ENCODE measurements around the gene ABHD12. TPM values are rescaled to one million over a fixed set of nuclear protein-coding genes. Genes with fewer than 3 reads are reported as not detected.

Gene ABHD12
- total and polyA plus RNA-seq, 10 of the 15 experiments (the other 5 are each of a cell fraction or from before 2014, with no cell fraction given) = 1.5 to 61.8 (median 26.7) TPM

DNA sequence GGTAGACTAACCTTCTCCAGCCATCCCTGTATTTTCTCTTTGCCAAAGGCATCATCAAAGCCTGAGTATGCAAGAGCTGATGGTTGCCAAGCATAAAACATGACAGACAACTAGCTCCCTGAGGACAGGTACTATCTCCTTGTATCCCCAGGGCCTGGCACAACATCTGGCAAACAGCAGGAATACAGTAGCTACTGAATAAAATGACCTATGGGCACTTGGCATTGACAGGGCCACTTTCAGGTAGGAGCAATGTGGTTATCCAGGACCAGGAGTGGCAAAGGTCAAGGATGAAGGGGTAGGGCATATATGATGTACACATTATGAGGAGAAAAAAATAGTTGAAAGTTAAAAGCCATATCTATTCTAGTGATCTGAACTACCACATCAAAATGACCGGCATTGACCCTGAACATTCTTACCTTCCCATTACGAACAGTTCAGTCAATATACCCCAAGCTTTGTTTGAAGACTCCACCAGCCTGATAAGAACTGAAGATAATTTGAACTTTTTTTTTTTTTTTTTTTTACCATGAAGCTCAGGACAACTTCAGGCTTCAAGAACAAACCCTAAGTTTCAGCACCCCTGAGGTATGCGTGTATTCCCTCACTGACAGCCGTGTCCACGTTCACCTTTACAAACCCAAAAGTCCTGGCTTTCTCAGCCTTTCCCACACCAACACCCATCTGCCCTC is 12.3 kb downstream of the ABHD12 start:
- RAD21 ChIA-PET (ENCODE audit: unreplicated experiment) = no interaction called here
- no peak for ATAC-seq
- no peak for FAIRE-seq
- SMC1A ChIA-PET (ENCODE audit: uncharacterized antibody, unreplicated experiment) = no interaction called here
- peaks cover 2 to 3% of the 10 kb centered on the region in 2 experiments; a peak in 2 of 4 replicates for H3K36me3 ChIP-seq (ENCODE audit: control insufficient read depth in 2 of 2, insufficient read depth in 2 of 2, low read length in 1 of 2)
- no peak overlapping the region for H3K4me2 ChIP-seq (ENCODE audit: control insufficient read depth, insufficient read depth)
- H3K27me3 ChIP-seq (replicated peaks in 1 of 2; ENCODE audit: control insufficient read depth in 2 of 2, insufficient read depth in 2 of 2, low read length in 1 of 2) = no peaks in the 10 kb centered on the region
- no peaks in the 10 kb centered on the region; the same call in 2 of the 3 replicates for H3K9me3 ChIP-seq (replicated peaks; ENCODE audit: control insufficient read depth, insufficient read depth, low read length)
- DNase-seq (ENCODE audit: low read depth, low spot score) = no peak
- no peak overlapping the region for H2AFZ ChIP-seq (ENCODE audit: control insufficient read depth, low read depth, low read length)
- in situ Hi-C loops (cut with MboI) = no loop called here
- H3K4me1 ChIP-seq (ENCODE audit: control insufficient read depth, insufficient read depth, low read length) = peaks cover 4% of the 10 kb centered on the region
- TF ChIP-seq NFYA (IDR thresholded peaks at IDR 0.05; ENCODE audit: borderline replicate concordance, low read depth, low read length) (no peak), JUNB (IDR thresholded peaks at IDR 0.05) (no peak), IKZF1 (conservative IDR thresholded peaks at IDR 0.05) (no peak), RBBP5 (conservative IDR thresholded peaks at IDR 0.05) (no peak), CREM (IDR thresholded peaks at IDR 0.05; ENCODE audit: low read depth) (no peak)
- no peak overlapping the region for H3K4me3 ChIP-seq
- CTCF ChIA-PET = interaction anchor here (0.9 kb wide), 1 partner anchor 10 kb away, joined by 3 read pairs; no protein-coding TSS in a partner anchor
- BruUV-seq (replicated peaks) = no TSS peak
- peaks cover 53% of the 10 kb centered on the region for H3K79me2 ChIP-seq (ENCODE audit: control insufficient read depth, insufficient read depth, low read length)
- POLR2A ChIA-PET = no interaction called here
- H4K20me1 ChIP-seq (ENCODE audit: control insufficient read depth, insufficient read depth) = no peaks in the 10 kb centered on the region; the same call in 1 of the 2 replicates
- no peak overlapping the region for H3K9ac ChIP-seq (ENCODE audit: control insufficient read depth, insufficient read depth, low read length)
- WGBS (ENCODE audit: insufficient coverage, insufficient replicate concordance, low lambda C conversion rate, missing lambda C conversion rate) = 99% methylated on average over 5 of the region's 5 CpGs
- no peak overlapping the region for H3K27ac ChIP-seq (ENCODE audit: control insufficient read depth, insufficient read depth)
- intact Hi-C loops (cut with micrococcal nuclease; ENCODE audit: unreplicated experiment) = no loop called here

DNA sequence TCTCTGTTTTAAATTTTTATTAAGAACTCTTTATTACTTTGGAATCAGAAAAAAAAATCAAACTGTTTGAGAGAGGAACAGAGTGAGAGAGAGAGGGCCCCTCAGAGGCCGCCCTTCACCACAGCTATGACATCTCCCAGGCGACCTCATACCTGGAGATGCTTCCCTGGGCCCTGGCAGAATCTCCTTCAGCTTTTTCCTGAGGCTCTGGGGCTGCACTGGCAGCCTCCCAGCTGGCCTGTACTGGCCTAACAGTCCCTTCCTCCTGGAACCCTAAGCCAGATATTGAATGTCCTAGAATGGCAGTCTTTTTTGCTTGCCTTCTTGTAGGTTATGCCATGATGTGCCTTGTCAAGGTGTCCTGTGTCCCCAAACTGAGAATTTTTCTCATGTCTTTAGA is 13.7 kb downstream of the ABHD12 start:
- H3K4me3 ChIP-seq = no peak overlapping the region
- ChIA-PET POLR2A (no interaction called here), RAD21 (ENCODE audit: unreplicated experiment) (no interaction called here), SMC1A (ENCODE audit: uncharacterized antibody, unreplicated experiment) (no interaction called here), CTCF (interaction anchor here (1.1 kb wide), 1 partner anchor 16 kb away, joined by 3 read pairs; no protein-coding TSS in a partner anchor)
- peaks cover 46% of the 10 kb centered on the region for H3K79me2 ChIP-seq (ENCODE audit: control insufficient read depth, insufficient read depth, low read length)
- peaks cover 0 to 3% of the 10 kb centered on the region in 2 experiments; a peak in 1 of 4 replicates for H3K36me3 ChIP-seq (ENCODE audit: control insufficient read depth in 2 of 2, insufficient read depth in 2 of 2, low read length in 1 of 2)
- no peak overlapping the region for H3K9ac ChIP-seq (ENCODE audit: control insufficient read depth, insufficient read depth, low read length)
- in situ Hi-C loops (cut with MboI) = no loop called here
- ATAC-seq (no peak), DNase-seq (ENCODE audit: low read depth, low spot score) (no peak), FAIRE-seq (no peak)
- peaks cover 4% of the 10 kb centered on the region for H3K4me1 ChIP-seq (ENCODE audit: control insufficient read depth, insufficient read depth, low read length)
- no TSS peak for BruUV-seq (replicated peaks)
- TF ChIP-seq MTA2 (IDR thresholded peaks at IDR 0.05; ENCODE audit: low read depth) (no peak), ASH2L (IDR thresholded peaks at IDR 0.05; ENCODE audit: borderline replicate concordance, low read depth) (no peak), TBL1XR1 (IDR thresholded peaks at IDR 0.05; ENCODE audit: low read depth, low read length) (no peak), MYC (IDR thresholded peaks at IDR 0.05; ENCODE audit: insufficient read depth, insufficient read length, insufficient replicate concordance, low read length, severe bottlenecking) (no peak), POLR2AphosphoS2 (IDR thresholded peaks at IDR 0.05; ENCODE audit: low read depth, low read length) (no peak), YBX1 (IDR thresholded peaks at IDR 0.05) (no peak)
- TF ChIP-seq, protein P1, sequence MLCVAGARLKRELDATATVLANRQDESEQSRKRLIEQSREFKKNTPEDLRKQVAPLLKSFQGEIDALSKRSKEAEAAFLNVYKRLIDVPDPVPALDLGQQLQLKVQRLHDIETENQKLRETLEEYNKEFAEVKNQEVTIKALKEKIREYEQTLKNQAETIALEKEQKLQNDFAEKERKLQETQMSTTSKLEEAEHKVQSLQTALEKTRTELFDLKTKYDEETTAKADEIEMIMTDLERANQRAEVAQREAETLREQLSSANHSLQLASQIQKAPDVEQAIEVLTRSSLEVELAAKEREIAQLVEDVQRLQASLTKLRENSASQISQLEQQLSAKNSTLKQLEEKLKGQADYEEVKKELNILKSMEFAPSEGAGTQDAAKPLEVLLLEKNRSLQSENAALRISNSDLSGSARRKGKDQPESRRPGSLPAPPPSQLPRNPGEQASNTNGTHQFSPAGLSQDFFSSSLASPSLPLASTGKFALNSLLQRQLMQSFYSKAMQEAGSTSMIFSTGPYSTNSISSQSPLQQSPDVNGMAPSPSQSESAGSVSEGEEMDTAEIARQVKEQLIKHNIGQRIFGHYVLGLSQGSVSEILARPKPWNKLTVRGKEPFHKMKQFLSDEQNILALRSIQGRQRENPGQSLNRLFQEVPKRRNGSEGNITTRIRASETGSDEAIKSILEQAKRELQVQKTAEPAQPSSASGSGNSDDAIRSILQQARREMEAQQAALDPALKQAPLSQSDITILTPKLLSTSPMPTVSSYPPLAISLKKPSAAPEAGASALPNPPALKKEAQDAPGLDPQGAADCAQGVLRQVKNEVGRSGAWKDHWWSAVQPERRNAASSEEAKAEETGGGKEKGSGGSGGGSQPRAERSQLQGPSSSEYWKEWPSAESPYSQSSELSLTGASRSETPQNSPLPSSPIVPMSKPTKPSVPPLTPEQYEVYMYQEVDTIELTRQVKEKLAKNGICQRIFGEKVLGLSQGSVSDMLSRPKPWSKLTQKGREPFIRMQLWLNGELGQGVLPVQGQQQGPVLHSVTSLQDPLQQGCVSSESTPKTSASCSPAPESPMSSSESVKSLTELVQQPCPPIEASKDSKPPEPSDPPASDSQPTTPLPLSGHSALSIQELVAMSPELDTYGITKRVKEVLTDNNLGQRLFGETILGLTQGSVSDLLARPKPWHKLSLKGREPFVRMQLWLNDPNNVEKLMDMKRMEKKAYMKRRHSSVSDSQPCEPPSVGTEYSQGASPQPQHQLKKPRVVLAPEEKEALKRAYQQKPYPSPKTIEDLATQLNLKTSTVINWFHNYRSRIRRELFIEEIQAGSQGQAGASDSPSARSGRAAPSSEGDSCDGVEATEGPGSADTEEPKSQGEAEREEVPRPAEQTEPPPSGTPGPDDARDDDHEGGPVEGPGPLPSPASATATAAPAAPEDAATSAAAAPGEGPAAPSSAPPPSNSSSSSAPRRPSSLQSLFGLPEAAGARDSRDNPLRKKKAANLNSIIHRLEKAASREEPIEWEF (IDR thresholded peaks at IDR 0.05; ENCODE audit: insufficient replicate concordance, low read depth, low read length) = no peak
- H3K9me3 ChIP-seq (replicated peaks; ENCODE audit: control insufficient read depth, insufficient read depth, low read length) = no peaks in the 10 kb centered on the region; the same call in 2 of the 3 replicates
- WGBS (ENCODE audit: insufficient coverage, insufficient replicate concordance, low lambda C conversion rate, missing lambda C conversion rate) = 50% methylated on average over 2 of the region's 2 CpGs
- H3K27me3 ChIP-seq (replicated peaks in 1 of 2; ENCODE audit: control insufficient read depth in 2 of 2, insufficient read depth in 2 of 2, low read length in 1 of 2) = no peaks in the 10 kb centered on the region
- intact Hi-C loops (cut with micrococcal nuclease; ENCODE audit: unreplicated experiment) = no loop called here
- H2AFZ ChIP-seq (ENCODE audit: control insufficient read depth, low read depth, low read length) = no peak overlapping the region
- no peak overlapping the region for H3K4me2 ChIP-seq (ENCODE audit: control insufficient read depth, insufficient read depth)
- H4K20me1 ChIP-seq (ENCODE audit: control insufficient read depth, insufficient read depth) = no peaks in the 10 kb centered on the region; the same call in 1 of the 2 replicates
- H3K27ac ChIP-seq (ENCODE audit: control insufficient read depth, insufficient read depth) = no peak overlapping the region
